Common myeloid progenitor, CD34-positive (primary cell): ENCODE measurements around the gene ADCY9.
"Not testable (repeated sequence)": the region's sequence is repeated elsewhere in the genome, so short reads cannot be mapped to it uniquely, and the experiment has no call there.

Experiments used
- CTCF ChIA-PET: fragments of 350-600 bp; sonication (Branson Sonifier 250); formaldehyde crosslinking; loops from one replicate; lab custom pipeline; 2021; ENCODE audit warnings: antibody characterized with exemption; lab: Charles Lee
- POLR2A ChIA-PET: fragments of 350-600 bp; sonication (Branson Sonifier 250); formaldehyde crosslinking; loops from one replicate; lab custom pipeline; 2021; ENCODE audit warnings: antibody characterized with exemption; lab: Charles Lee
- DNase-seq, 3 donors: peaks; one replicate each; pipeline versions ENCODE4 v3.0.0 to v3.0.0-alpha.2; 2013
- H3K27ac ChIP-seq, 2 experiments: 1 replicate in 1 of 2; 2 replicates in 1 of 2; pipeline ENCODE4 v1.7.0; 2013; ENCODE audit warnings: inconsistent platforms in 2 of 2, low read length in 2 of 2, mild to moderate bottlenecking in 2 of 2, low read depth in 1 of 2, moderate library complexity in 1 of 2; ENCODE audit not compliant: severe bottlenecking in 2 of 2, insufficient read depth in 1 of 2, poor library complexity in 1 of 2
- H3K27me3 ChIP-seq, 5 experiments: replicated peaks in 2 of 5; 1 replicate in 3 of 5; 2 replicates in 2 of 5; pipeline versions ENCODE4 v1.6.1 to v1.7.0; 2013; ENCODE audit warnings: low read length in 4 of 5, mild to moderate bottlenecking in 2 of 5, moderate library complexity in 2 of 5, inconsistent platforms in 1 of 5; ENCODE audit not compliant: insufficient read depth in 5 of 5, control insufficient read depth in 4 of 5
- H3K36me3 ChIP-seq, 4 experiments: 1 replicate in 2 of 4; 2 replicates in 2 of 4; pipeline versions ENCODE4 v1.6.1 to v1.7.0; 2013; ENCODE audit warnings: low read length in 3 of 4, control low read depth in 1 of 4, mild to moderate bottlenecking in 1 of 4; ENCODE audit not compliant: control insufficient read depth in 4 of 4, insufficient read depth in 4 of 4
- H3K4me1 ChIP-seq, 4 experiments: 1 replicate in 3 of 4; 2 replicates in 1 of 4; pipeline versions ENCODE4 v1.6.1 to v1.7.1; 2013; ENCODE audit warnings: low read length in 3 of 4, mild to moderate bottlenecking in 3 of 4, control low read depth in 1 of 4, inconsistent platforms in 1 of 4, moderate library complexity in 1 of 4; ENCODE audit not compliant: control insufficient read depth in 4 of 4, insufficient read depth in 4 of 4; ENCODE audit errors: control extremely low read depth in 1 of 4
- H3K4me3 ChIP-seq, 7 experiments: 1 replicate in 4 of 7; 2 replicates in 3 of 7; pipeline versions ENCODE4 v1.5.1 to v1.7.0; 2013; ENCODE audit warnings: mild to moderate bottlenecking in 7 of 7, low read length in 6 of 7, moderate library complexity in 6 of 7, inconsistent platforms in 2 of 7, low read depth in 2 of 7, control low read depth in 1 of 7; ENCODE audit not compliant: insufficient read depth in 4 of 7, control insufficient read depth in 1 of 7; ENCODE audit errors: extremely low read depth in 1 of 7
- H3K9me3 ChIP-seq, 5 experiments: 1 replicate in 4 of 5; 2 replicates in 1 of 5; pipeline versions ENCODE4 v1.6.1 to v1.7.1; 2013; ENCODE audit warnings: low read length in 4 of 5, mild to moderate bottlenecking in 2 of 5, inconsistent platforms in 1 of 5, low read depth in 1 of 5, moderate library complexity in 1 of 5; ENCODE audit not compliant: control insufficient read depth in 4 of 5, insufficient read depth in 2 of 5; ENCODE audit errors: control extremely low read depth in 1 of 5
- WGBS: methylation state at CpG from one replicate; pipeline ENCODE4 v1.1.5; 2013; ENCODE audit not compliant: insufficient coverage; 5-methylcytosine and 5-hydroxymethylcytosine counted together

The ADCY9 gene

GRCh38 chr16:3963886-3964685 lies 152.2 kb downstream of the ADCY9 start:
- Histone ChIP-seq H3K36me3 (peaks cover 0 to 9% (median 2%) of the 10 kb centered on the region in 4 experiments), H3K27me3 (peaks cover 4 to 29% (median 9%) of the 10 kb centered on the region in 5 experiments), H3K4me1 (peaks cover 0 to 11% (median 8%) of the 10 kb centered on the region in 4 experiments), H3K27ac (no peak overlapping the region), H3K4me3 (no peak overlapping the region), H3K9me3 (peaks cover 0 to 16% (median 1%) of the 10 kb centered on the region in 5 experiments)
- WGBS = 81% methylated on average over 24 of the region's 29 CpGs
- CTCF ChIA-PET = interaction anchor here (0.6 to 1.0 kb wide), 3 partner anchors 43 to 288 kb away, joined by 3 read pairs; no protein-coding TSS in a partner anchor
- POLR2A ChIA-PET = no interaction called here
- DNase-seq = no peak

DNA sequence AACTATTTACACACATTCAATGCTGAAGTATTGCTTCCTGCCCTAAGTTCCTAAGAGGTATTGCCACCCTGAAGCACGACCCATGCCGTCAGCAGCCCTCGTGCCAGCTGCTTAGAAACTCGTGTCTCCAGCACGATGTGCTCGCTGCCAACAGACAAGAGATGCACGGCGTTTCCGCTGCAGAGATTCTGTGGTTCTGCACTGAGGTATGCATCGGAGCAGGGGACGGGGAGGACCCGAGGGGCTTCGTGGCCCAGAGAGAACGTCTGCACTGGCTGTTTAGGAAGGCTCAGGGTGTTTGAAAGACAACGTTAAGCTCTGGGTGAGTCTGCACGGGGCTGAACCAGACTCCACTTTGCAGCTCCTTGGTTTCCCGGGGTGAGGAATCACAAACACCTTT lies 153.0 kb downstream of the ADCY9 start:
- Histone ChIP-seq H3K4me3 (no peak overlapping the region), H3K27ac (no peak overlapping the region), H3K4me1 (peaks cover 0 to 11% (median 8%) of the 10 kb centered on the region in 4 experiments), H3K36me3 (peaks cover 0 to 9% (median 2%) of the 10 kb centered on the region in 4 experiments), H3K27me3 (peaks cover 4 to 30% (median 9%) of the 10 kb centered on the region in 5 experiments), H3K9me3 (peaks cover 0 to 16% (median 1%) of the 10 kb centered on the region in 5 experiments)
- peak; percentile 13 to 79 (median 71) for DNase-seq
- ChIA-PET CTCF (interaction anchor here (0.6 kb wide), 1 partner anchor 239 kb away, joined by 3 read pairs; no protein-coding TSS in a partner anchor), POLR2A (no interaction called here)
- WGBS = 24% methylated on average over 16 of the region's 17 CpGs

DNA sequence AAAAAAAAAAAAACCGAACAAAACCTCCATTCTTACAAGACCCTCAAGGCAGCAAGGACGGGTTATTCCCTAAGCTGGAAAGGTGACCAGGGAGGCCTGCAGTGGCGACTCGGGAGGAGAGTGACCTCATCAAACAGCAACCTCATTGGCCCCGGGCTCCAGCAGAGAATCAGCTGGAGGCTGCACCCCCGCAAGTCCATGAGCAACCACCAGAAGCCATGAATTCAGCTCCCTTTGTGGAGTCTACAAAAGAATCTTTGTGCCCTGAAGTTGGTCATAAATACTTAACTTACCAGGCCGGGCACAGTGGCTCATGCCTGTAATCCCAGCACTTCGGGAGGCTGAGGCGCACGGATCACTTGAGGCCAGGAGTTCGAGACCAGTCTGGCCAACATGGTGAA lies 154.8 kb downstream of the ADCY9 start:
- 91% methylated on average over 9 of the region's 11 CpGs for WGBS

DNA sequence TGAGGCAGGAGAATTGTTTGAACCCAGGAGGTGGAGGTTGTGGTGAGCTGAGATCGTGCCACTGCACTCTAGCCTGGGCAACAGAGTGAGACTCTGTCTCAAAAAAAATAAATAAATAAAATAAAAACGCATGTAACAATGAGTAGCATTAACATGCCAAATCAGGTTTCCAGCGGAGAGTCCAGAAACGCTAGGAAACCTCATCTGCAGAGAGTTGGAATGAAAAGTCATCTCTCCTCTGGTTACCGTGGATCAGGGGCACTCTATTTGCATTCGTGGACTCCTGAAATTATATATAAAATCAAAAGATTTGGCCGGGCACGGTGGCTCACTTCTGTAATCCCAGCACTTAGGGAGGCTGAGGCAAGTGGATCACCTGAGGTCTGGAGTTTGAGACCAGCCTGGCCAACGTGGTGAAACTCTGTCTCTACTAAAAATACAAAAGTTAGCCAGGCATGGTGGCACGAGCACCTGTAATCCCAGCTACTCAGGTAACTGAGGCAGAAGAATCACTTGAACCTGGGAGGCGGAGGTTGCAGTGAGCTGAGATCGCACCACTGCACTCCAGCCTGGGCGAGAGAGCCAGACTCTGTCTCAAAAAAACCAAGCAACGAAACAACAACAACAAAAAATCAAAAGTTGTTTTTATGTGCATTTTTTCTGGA lies 156.2 kb downstream of the ADCY9 start:
- CTCF ChIA-PET = interaction anchor here (3.4 kb wide), 1 partner anchor 21 kb away, joined by 10 read pairs; no protein-coding TSS in a partner anchor
- H3K4me3 ChIP-seq = peak overlapping the region in 2 of 7 experiments; percentile 71 to 79
- H3K27me3 ChIP-seq = peaks cover 4 to 48% (median 9%) of the 10 kb centered on the region in 5 experiments
- DNase-seq, H3K27ac ChIP-seq, H3K36me3 ChIP-seq, POLR2A ChIA-PET, H3K9me3 ChIP-seq: not testable (repeated sequence)
- peaks cover 0 to 14% (median 10%) of the 10 kb centered on the region in 4 experiments for H3K4me1 ChIP-seq
- WGBS = 91% methylated on average over 10 of the region's 14 CpGs

More for the DNA sequence above, 154.8 kb downstream of the ADCY9 start:
- Histone ChIP-seq H3K9me3 (peaks cover 0 to 14% (median 1%) of the 10 kb centered on the region in 5 experiments), H3K4me3 (no peak overlapping the region), H3K27me3 (peaks cover 4 to 43% (median 9%) of the 10 kb centered on the region in 5 experiments), H3K27ac (no peak overlapping the region), H3K4me1 (peaks cover 0 to 14% (median 10%) of the 10 kb centered on the region in 4 experiments), H3K36me3 (peaks cover 0 to 9% (median 2%) of the 10 kb centered on the region in 4 experiments)
- ChIA-PET CTCF (interaction anchor here (0.6 to 3.4 kb wide), 3 partner anchors 18 to 312 kb away, joined by 3 to 10 read pairs (median 3); partner anchors contain the start of gene TFAP4), POLR2A (no interaction called here)
- DNase-seq = no peak

- CTCF ChIA-PET = interaction anchor here (0.6 to 3.4 kb wide), 2 partner anchors 20 to 389 kb away, joined by 4 to 10 read pairs; no protein-coding TSS in a partner anchor
- WGBS = 100% methylated on average over 1 of the region's 3 CpGs
Measured at GRCh38 chr16:3959148-3959547, 157.1 kb downstream of the ADCY9 start.

GRCh38 chr16:3957344-3957980 lies 158.8 kb downstream of the ADCY9 start:
- Histone ChIP-seq H3K4me3 (no peak overlapping the region), H3K4me1 (peaks cover 0 to 14% (median 7%) of the 10 kb centered on the region in 4 experiments), H3K27me3 (peaks cover 4 to 53% (median 6%) of the 10 kb centered on the region in 5 experiments), H3K36me3 (no peaks in the 10 kb centered on the region), H3K9me3 (no peaks in the 10 kb centered on the region), H3K27ac (no peak overlapping the region)
- ChIA-PET CTCF (no interaction called here), POLR2A (no interaction called here)
- DNase-seq = no peak
- 95% methylated on average over 19 of the region's 23 CpGs for WGBS

More at GRCh38 chr16:3959148-3959547, 157.1 kb downstream of the ADCY9 start:
- H3K27me3 ChIP-seq = peaks cover 4 to 53% (median 9%) of the 10 kb centered on the region in 5 experiments
- no peak overlapping the region for H3K4me3 ChIP-seq
- DNase-seq = no peak
- peaks cover 0 to 17% (median 11%) of the 10 kb centered on the region in 4 experiments for H3K4me1 ChIP-seq
- H3K9me3 ChIP-seq = peaks cover 0 to 2% (median 0%) of the 10 kb centered on the region in 5 experiments
- POLR2A ChIA-PET = no interaction called here
- H3K36me3 ChIP-seq = no peaks in the 10 kb centered on the region
- no peak overlapping the region for H3K27ac ChIP-seq
